GM10266 (cell line): ENCODE measurements around the gene FGFR3.
"Not testable (repeated sequence)": the region's sequence is repeated elsewhere in the genome, so short reads cannot be mapped to it uniquely, and the experiment has no call there.

Source experiments
- DNase-seq: peaks from one replicate; pipeline ENCODE4 v3.0.0; 2012; ENCODE audit errors: extremely low spot score
- CTCF ChIP-seq: IDR thresholded peaks from 2 replicates; pipeline ENCODE4 v1.5.1; 2012; ENCODE audit warnings: mild to moderate bottlenecking, low read depth; ENCODE audit not compliant: control insufficient read depth, insufficient read depth; ENCODE audit errors: missing control alignments

The FGFR3 gene

GRCh38 chr4:1841201-1841886 lies 48.3 kb downstream of the FGFR3 start:
- DNase-seq, result no peak
- TF ChIP-seq CTCF, result no peak

GRCh38 chr4:1841887-1842210 lies 48.8 kb downstream of the FGFR3 start:
- no peak for DNase-seq
- no peak for TF ChIP-seq CTCF

- TF ChIP-seq CTCF, result no peak
- no peak for DNase-seq
Measured at GRCh38 chr4:1842339-1842895, 49.3 kb downstream of the FGFR3 start.

GRCh38 chr4:1842993-1843448 lies 49.9 kb downstream of the FGFR3 start:
- no peak for DNase-seq
- TF ChIP-seq CTCF, result no peak

DNA sequence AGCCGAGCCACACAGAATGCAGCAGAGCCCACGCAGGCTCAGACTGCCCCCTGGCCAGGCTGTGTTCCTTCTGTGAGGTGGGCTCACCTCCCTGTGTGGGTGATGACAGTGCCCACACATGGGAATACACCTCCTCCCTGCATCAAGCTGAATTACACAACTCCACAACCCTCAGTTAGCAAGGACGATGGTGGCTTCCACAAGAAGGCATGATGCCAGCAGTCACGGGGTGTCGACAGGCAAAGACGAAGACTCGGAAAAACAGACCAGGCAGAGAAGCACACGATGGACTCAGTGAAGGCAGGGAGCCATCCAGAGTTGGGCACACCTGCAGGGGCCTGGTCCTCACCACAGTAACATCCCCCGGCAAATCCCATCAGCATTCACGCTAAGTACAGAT lies 50.8 kb downstream of the FGFR3 start:
- no peak for DNase-seq
- TF ChIP-seq CTCF, result no peak

- not testable (repeated sequence) for DNase-seq
Measured at GRCh38 chr4:1844618-1845017, 51.5 kb downstream of the FGFR3 start.

- DNase-seq, result no peak
- no peak for TF ChIP-seq CTCF
Measured at GRCh38 chr4:1846580-1846979, 53.5 kb downstream of the FGFR3 start.

DNA sequence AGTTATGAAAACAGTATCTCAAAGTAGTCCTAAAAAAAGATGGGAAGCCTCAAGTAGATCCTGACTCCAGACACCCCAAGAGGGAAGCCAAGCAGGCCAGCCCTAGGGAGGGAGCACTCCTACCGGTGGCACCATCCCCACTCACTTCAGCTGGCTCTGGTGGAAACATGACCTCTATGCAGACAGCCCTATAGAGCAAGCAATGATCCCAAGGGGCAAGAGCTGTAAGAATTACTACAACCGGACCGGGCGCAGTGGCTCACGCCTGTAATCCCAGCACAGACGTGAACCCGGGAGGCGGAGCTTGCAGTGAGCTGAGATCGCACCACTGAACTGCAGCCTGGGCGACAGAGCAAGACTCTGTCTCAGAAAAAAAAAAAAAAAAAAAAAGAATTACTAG lies 57.2 kb downstream of the FGFR3 start:
- no peak for TF ChIP-seq CTCF
- no peak for DNase-seq
